H7 (cell line): ENCODE measurements around the gene DEPDC4. TPM values are rescaled to one million over a fixed set of nuclear protein-coding genes. Genes with fewer than 3 reads are reported as not detected.
"Not testable (repeated sequence)": the region's sequence is repeated elsewhere in the genome, so short reads cannot be mapped to it uniquely, and the experiment has no call there.

Experiments used
- DNase-seq: peaks from one replicate; pipeline ENCODE4 v3.0.0; 2012
- H3K27me3 ChIP-seq: 2 replicates; pipeline ENCODE4 v1.6.0; 2011; ENCODE audit warnings: mild to moderate bottlenecking, low read length; ENCODE audit not compliant: control insufficient read depth, insufficient read depth
- H3K36me3 ChIP-seq: replicated peaks from 2 replicates; pipeline ENCODE4 v1.5.1; 2011; ENCODE audit warnings: low read length; ENCODE audit not compliant: control insufficient read depth, insufficient read depth
- H3K4me3 ChIP-seq: 2 replicates; pipeline ENCODE4 v1.5.1; 2011; ENCODE audit warnings: low read depth, mild to moderate bottlenecking, control low read depth, low read length, moderate library complexity; ENCODE audit not compliant: insufficient read depth
- total RNA-seq: library from RNA; depleted of rRNA; stranded (reverse); fragments of >200 nt; shearing (Covaris generic); gene quantifications from 2 replicates; pipeline ENCODE4 v1.2.3, GENCODE V29; 2014

The DEPDC4 gene
- total RNA-seq, 1 experiment from 2014 or later: 5.3 TPM

- Histone ChIP-seq H3K27me3 (no peaks in the 10 kb centered on the region), H3K36me3 (no peaks in the 10 kb centered on the region), H3K4me3 (no peak overlapping the region)
- no peak for DNase-seq
Measured at GRCh38 chr12:100274291-100274690, 7.4 kb upstream of the DEPDC4 start.

GRCh38 chr12:100273782-100274181 is 6.9 kb upstream of the DEPDC4 start:
- Histone ChIP-seq H3K36me3 (no peaks in the 10 kb centered on the region), H3K4me3 (no peak overlapping the region), H3K27me3 (no peaks in the 10 kb centered on the region)
- DNase-seq: no peak

GRCh38 chr12:100268835-100269564 is 2.1 kb upstream of the DEPDC4 start:
- H3K27me3 ChIP-seq: no peaks in the 10 kb centered on the region
- no peaks in the 10 kb centered on the region for H3K36me3 ChIP-seq
- H3K4me3 ChIP-seq: peak overlapping the region; percentile 6; the same call in 1 of the 2 replicates
- DNase-seq: no peak

GRCh38 chr12:100267603-100268281 is 863 bp upstream of the DEPDC4 start:
- Histone ChIP-seq H3K4me3 (peak overlapping the region; percentile 88), H3K27me3 (no peaks in the 10 kb centered on the region), H3K36me3 (no peaks in the 10 kb centered on the region)
- DNase-seq: peak; percentile 48

- peak; percentile 90 for DNase-seq
- Histone ChIP-seq H3K36me3 (no peaks in the 10 kb centered on the region), H3K27me3 (no peaks in the 10 kb centered on the region), H3K4me3 (peak overlapping the region; percentile 88)
Measured at GRCh38 chr12:100266585-100266834, 369 bp downstream of the DEPDC4 start.

- H3K4me3 ChIP-seq: peak overlapping the region; percentile 88
- peak; percentile 24 for DNase-seq
- H3K36me3 ChIP-seq: no peaks in the 10 kb centered on the region
- no peaks in the 10 kb centered on the region for H3K27me3 ChIP-seq
Measured at GRCh38 chr12:100265732-100266584, 921 bp downstream of the DEPDC4 start.

- H3K4me3 ChIP-seq, H3K36me3 ChIP-seq, H3K27me3 ChIP-seq, DNase-seq: not testable (repeated sequence)
Measured at GRCh38 chr12:100265107-100265506, 1.8 kb downstream of the DEPDC4 start.

- no peaks in the 10 kb centered on the region for H3K27me3 ChIP-seq
- no peak overlapping the region for H3K4me3 ChIP-seq
- no peaks in the 10 kb centered on the region for H3K36me3 ChIP-seq
- DNase-seq: no peak
Measured at GRCh38 chr12:100263131-100263530, 3.7 kb downstream of the DEPDC4 start.

- no peak for DNase-seq
- Histone ChIP-seq H3K36me3 (no peaks in the 10 kb centered on the region), H3K27me3 (no peaks in the 10 kb centered on the region), H3K4me3 (no peak overlapping the region)
Measured at GRCh38 chr12:100258127-100258526, 8.8 kb downstream of the DEPDC4 start.

- Histone ChIP-seq H3K27me3 (no peaks in the 10 kb centered on the region), H3K36me3 (no peaks in the 10 kb centered on the region), H3K4me3 (no peak overlapping the region)
- no peak for DNase-seq
Measured at GRCh38 chr12:100254876-100255275, 12.0 kb downstream of the DEPDC4 start.

GRCh38 chr12:100253437-100253836 is 13.4 kb downstream of the DEPDC4 start:
- Histone ChIP-seq H3K36me3 (no peaks in the 10 kb centered on the region), H3K27me3 (no peaks in the 10 kb centered on the region), H3K4me3 (no peak overlapping the region)
- no peak for DNase-seq

- Histone ChIP-seq H3K27me3 (no peaks in the 10 kb centered on the region), H3K36me3 (no peaks in the 10 kb centered on the region), H3K4me3 (no peak overlapping the region)
- DNase-seq: no peak
Measured at GRCh38 chr12:100251917-100252316, 15.0 kb downstream of the DEPDC4 start.

- no peak overlapping the region for H3K4me3 ChIP-seq
- H3K27me3 ChIP-seq: no peaks in the 10 kb centered on the region
- no peaks in the 10 kb centered on the region for H3K36me3 ChIP-seq
- DNase-seq: no peak
Measured at GRCh38 chr12:100249941-100250340, 16.9 kb downstream of the DEPDC4 start.

- Histone ChIP-seq H3K4me3 (no peak overlapping the region), H3K36me3 (no peaks in the 10 kb centered on the region), H3K27me3 (no peaks in the 10 kb centered on the region)
- DNase-seq: no peak
Measured at GRCh38 chr12:100248886-100249285, 18.0 kb downstream of the DEPDC4 start.

- Histone ChIP-seq H3K4me3 (no peak overlapping the region), H3K27me3 (no peaks in the 10 kb centered on the region), H3K36me3 (no peaks in the 10 kb centered on the region)
- no peak for DNase-seq
Measured at GRCh38 chr12:100247765-100248164, 19.1 kb downstream of the DEPDC4 start.
